Anterior cingulate cortex (tissue), 58 donors: ENCODE results near the gene TSSC4.

Experiments
- DNase-seq, 58 donors: peaks; one replicate each; lab custom pipeline; 2025; lab: John Stamatoyannopoulos, UW

TSSC4 gene

GRCh38 chr11:2427721-2428321, 27.3 kb downstream of the TSSC4 start:
- peak in 1 of 58 donors; percentile 3 for DNase-seq

- peak in 35 of 58 donors; percentile 5 to 74 (median 29) for DNase-seq
Measured at GRCh38 chr11:2428322-2428795, 27.8 kb downstream of the TSSC4 start.

GRCh38 chr11:2431395-2431794, 30.8 kb downstream of the TSSC4 start:
- DNase-seq: no peak

- DNase-seq: no peak
Measured at GRCh38 chr11:2432171-2432621, 31.6 kb downstream of the TSSC4 start.

GRCh38 chr11:2432628-2433071, 32.1 kb downstream of the TSSC4 start:
- no peak for DNase-seq

GRCh38 chr11:2433106-2433925, 32.8 kb downstream of the TSSC4 start:
- DNase-seq: no peak

- no peak for DNase-seq
Measured at GRCh38 chr11:2434008-2434407, 33.5 kb downstream of the TSSC4 start.

- no peak for DNase-seq
Measured at GRCh38 chr11:2434506-2435255, 34.1 kb downstream of the TSSC4 start.

GRCh38 chr11:2435288-2436012, 34.9 kb downstream of the TSSC4 start:
- DNase-seq: no peak

GRCh38 chr11:2436013-2436520, 35.5 kb downstream of the TSSC4 start:
- no peak for DNase-seq

- DNase-seq: no peak
Measured at GRCh38 chr11:2436521-2437031, 36.0 kb downstream of the TSSC4 start.

GRCh38 chr11:2437516-2437915, 37.0 kb downstream of the TSSC4 start:
- DNase-seq: no peak

- no peak for DNase-seq
Measured at GRCh38 chr11:2439820-2440219, 39.3 kb downstream of the TSSC4 start.

- DNase-seq: no peak
Measured at GRCh38 chr11:2440646-2441045, 40.1 kb downstream of the TSSC4 start.

GRCh38 chr11:2441171-2441570, 40.6 kb downstream of the TSSC4 start:
- no peak for DNase-seq

GRCh38 chr11:2442589-2442988, 42.0 kb downstream of the TSSC4 start:
- no peak for DNase-seq

- DNase-seq: no peak
Measured at GRCh38 chr11:2443406-2443805, 42.9 kb downstream of the TSSC4 start.

GRCh38 chr11:2443881-2444820, 43.6 kb downstream of the TSSC4 start, which contains the start of gene TRPM5:
TSS of gene TRPM5 (minus strand) at chr11:2444514. CDS start at chr11:2423036, 21,478 bp downstream.
- DNase-seq: peak in 1 of 58 donors; percentile 27
